Stimulated activated CD4-positive, alpha-beta T cell treated with anti-CD3 and anti-CD28 coated beads, Interleukin-15, amount 100 ng/mL, for 1 hour (primary cell): ENCODE data around the gene MPDU1.

Experiments used
- DNase-seq, 2 donors: peaks; one replicate each; pipeline ENCODE4 v3.0.0-alpha.2; 2020; ENCODE audit warnings: low read depth in 1 of 2, low spot score in 1 of 2

Gene MPDU1

GRCh38 chr17:7560172-7561027 lies 23.3 kb upstream of the MPDU1 start:
- DNase-seq = peak in 1 of 2 donors; percentile 48

- DNase-seq = peak; percentile 73 to 77
Observed at GRCh38 chr17:7561028-7561575, 22.6 kb upstream of the MPDU1 start.

- peak; percentile 82 to 88 for DNase-seq
Observed at GRCh38 chr17:7561589-7562207, 22.0 kb upstream of the MPDU1 start, which contains the start of gene SENP3. TSS of gene SENP3 (plus strand) at chr17:7561919. CDS start at chr17:7563077, 1,158 bp downstream.

GRCh38 chr17:7562208-7562605 lies 21.4 kb upstream of the MPDU1 start:
- no peak for DNase-seq

GRCh38 chr17:7563115-7563869 lies 20.4 kb upstream of the MPDU1 start:
- DNase-seq = no peak

- DNase-seq = no peak
Observed at GRCh38 chr17:7569571-7569970, 14.1 kb upstream of the MPDU1 start.

- DNase-seq = no peak
Observed at GRCh38 chr17:7570351-7570750, 13.3 kb upstream of the MPDU1 start.

- DNase-seq = no peak
Observed at GRCh38 chr17:7572338-7572587, 11.4 kb upstream of the MPDU1 start.

- DNase-seq = peak; percentile 100
Observed at GRCh38 chr17:7572588-7573323, 10.9 kb upstream of the MPDU1 start.

- peak; percentile 82 to 86 for DNase-seq
Observed at GRCh38 chr17:7573324-7574080, 10.2 kb upstream of the MPDU1 start.

GRCh38 chr17:7574176-7574953 lies 9.3 kb upstream of the MPDU1 start:
- DNase-seq = no peak

- no peak for DNase-seq
Observed at GRCh38 chr17:7575481-7575883, 8.2 kb upstream of the MPDU1 start.

- no peak for DNase-seq
Observed at GRCh38 chr17:7575959-7576358, 7.7 kb upstream of the MPDU1 start.

- no peak for DNase-seq
Observed at GRCh38 chr17:7576432-7576937, 7.2 kb upstream of the MPDU1 start.

- no peak for DNase-seq
Observed at GRCh38 chr17:7577327-7578199, 6.1 kb upstream of the MPDU1 start.

- DNase-seq = peak in 1 of 2 donors; percentile 45
Observed at GRCh38 chr17:7579001-7579833, 4.4 kb upstream of the MPDU1 start, which contains the start of gene CD68. TSS of gene CD68 (plus strand) at chr17:7579638. CDS start at chr17:7579678, 40 bp downstream.

GRCh38 chr17:7579834-7580603 lies 3.6 kb upstream of the MPDU1 start:
- DNase-seq = no peak
